Activated naive CD4-positive, alpha-beta T cell treated with anti-CD3 and anti-CD28 coated beads, Interleukin-2, amount 10 ng/mL, durations not matched to agents 7 days and 5 days (primary cell): ENCODE data around the gene NPTX1.

Experiments
- CTCF ChIA-PET: fragments of 350-600 bp; sonication (Branson Sonifier 250); formaldehyde crosslinking; loops from one replicate; lab custom pipeline; 2021; ENCODE audit warnings: antibody characterized with exemption; lab: Charles Lee
- DNase-seq: peaks from one replicate; pipeline ENCODE4 v3.0.0-alpha.2; 2020
- H3K27ac Mint-ChIP-seq: one replicate; pipeline ENCODE4 v1.8.0; 2021; ENCODE audit warnings: mild to moderate bottlenecking, moderate library complexity, mixed read lengths
- H3K27me3 Mint-ChIP-seq: one replicate; pipeline ENCODE4 v1.8.0; 2021; ENCODE audit warnings: mild to moderate bottlenecking, mixed read lengths
- H3K36me3 Mint-ChIP-seq: one replicate; pipeline ENCODE4 v1.8.0; 2021; ENCODE audit warnings: mixed read lengths
- H3K4me1 Mint-ChIP-seq: one replicate; pipeline ENCODE4 v1.8.0; 2021; ENCODE audit warnings: mixed read lengths
- H3K4me3 Mint-ChIP-seq: one replicate; pipeline ENCODE4 v1.8.0; 2021; ENCODE audit warnings: mild to moderate bottlenecking, moderate library complexity, mixed read lengths
- H3K9me3 Mint-ChIP-seq: one replicate; pipeline ENCODE4 v1.8.0; 2021; ENCODE audit warnings: mixed read lengths

The NPTX1 gene

DNA sequence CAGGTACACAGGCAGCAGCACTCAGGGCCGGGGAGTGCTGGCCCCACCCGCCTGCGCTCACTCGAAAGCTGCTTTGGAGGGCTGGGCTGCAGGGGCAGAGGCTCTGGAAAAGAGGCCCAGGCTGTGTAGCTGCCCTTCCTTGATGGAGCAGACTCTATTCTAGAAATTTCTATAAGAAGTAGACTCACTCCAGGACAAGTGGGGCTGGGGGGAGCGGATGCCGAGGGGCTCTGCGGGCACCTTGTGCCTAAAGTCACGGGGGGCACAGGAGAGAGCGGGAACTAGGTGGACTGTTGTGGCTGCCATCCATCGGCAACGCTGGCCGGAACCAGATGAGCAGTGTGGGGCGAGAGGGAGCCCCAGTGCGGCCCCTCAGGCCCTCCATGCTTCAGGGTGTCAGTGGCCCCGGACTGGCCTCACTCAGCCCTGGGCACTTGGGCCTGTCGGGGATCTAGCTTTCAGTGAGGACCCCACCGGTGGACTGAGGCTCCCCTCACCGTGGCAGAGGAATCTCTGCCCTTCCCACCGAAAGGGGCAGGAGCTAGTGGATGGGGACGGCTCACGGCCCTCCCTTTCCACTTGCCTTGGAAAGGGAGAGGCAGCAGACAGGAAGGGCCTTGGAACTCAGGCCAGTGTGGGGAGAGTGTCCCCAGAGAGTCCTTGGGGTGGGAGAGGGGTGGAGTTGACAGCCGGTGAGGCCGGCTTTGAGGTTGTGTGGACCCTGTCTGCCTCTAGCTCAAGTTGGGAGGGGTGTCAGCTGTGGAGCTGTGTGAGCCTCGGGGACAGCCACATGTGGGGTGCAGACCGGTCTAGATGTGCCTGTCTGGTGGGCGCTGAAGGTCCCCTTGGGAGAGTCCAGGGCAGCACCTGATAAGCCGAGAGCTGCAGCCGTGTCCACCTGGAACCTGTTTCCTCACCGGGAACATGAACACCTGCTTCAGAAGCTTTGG lies 44.9 kb downstream of the NPTX1 start:
- H3K27ac Mint-ChIP-seq, result no peak overlapping the region
- H3K9me3 Mint-ChIP-seq, result no peaks in the 10 kb centered on the region
- no peak for DNase-seq
- no peaks in the 10 kb centered on the region for H3K36me3 Mint-ChIP-seq
- CTCF ChIA-PET, result interaction anchor here (1.1 kb wide), 1 partner anchor 144 kb away, joined by 4 read pairs; no protein-coding TSS in a partner anchor
- H3K27me3 Mint-ChIP-seq, result peaks cover 6% of the 10 kb centered on the region
- no peak overlapping the region for H3K4me3 Mint-ChIP-seq
- peaks cover 4% of the 10 kb centered on the region for H3K4me1 Mint-ChIP-seq

- peaks cover 11% of the 10 kb centered on the region for H3K27me3 Mint-ChIP-seq
- H3K4me3 Mint-ChIP-seq, result no peak overlapping the region
- no peak overlapping the region for H3K27ac Mint-ChIP-seq
- no peaks in the 10 kb centered on the region for H3K9me3 Mint-ChIP-seq
- peaks cover 10% of the 10 kb centered on the region for H3K4me1 Mint-ChIP-seq
- no peak for DNase-seq
- H3K36me3 Mint-ChIP-seq, result no peaks in the 10 kb centered on the region
- CTCF ChIA-PET, result interaction anchor here (1.2 kb wide), 1 partner anchor 539 kb away, joined by 4 read pairs; no protein-coding TSS in a partner anchor
Measured at GRCh38 chr17:80430446-80431245, 45.8 kb downstream of the NPTX1 start.

DNA sequence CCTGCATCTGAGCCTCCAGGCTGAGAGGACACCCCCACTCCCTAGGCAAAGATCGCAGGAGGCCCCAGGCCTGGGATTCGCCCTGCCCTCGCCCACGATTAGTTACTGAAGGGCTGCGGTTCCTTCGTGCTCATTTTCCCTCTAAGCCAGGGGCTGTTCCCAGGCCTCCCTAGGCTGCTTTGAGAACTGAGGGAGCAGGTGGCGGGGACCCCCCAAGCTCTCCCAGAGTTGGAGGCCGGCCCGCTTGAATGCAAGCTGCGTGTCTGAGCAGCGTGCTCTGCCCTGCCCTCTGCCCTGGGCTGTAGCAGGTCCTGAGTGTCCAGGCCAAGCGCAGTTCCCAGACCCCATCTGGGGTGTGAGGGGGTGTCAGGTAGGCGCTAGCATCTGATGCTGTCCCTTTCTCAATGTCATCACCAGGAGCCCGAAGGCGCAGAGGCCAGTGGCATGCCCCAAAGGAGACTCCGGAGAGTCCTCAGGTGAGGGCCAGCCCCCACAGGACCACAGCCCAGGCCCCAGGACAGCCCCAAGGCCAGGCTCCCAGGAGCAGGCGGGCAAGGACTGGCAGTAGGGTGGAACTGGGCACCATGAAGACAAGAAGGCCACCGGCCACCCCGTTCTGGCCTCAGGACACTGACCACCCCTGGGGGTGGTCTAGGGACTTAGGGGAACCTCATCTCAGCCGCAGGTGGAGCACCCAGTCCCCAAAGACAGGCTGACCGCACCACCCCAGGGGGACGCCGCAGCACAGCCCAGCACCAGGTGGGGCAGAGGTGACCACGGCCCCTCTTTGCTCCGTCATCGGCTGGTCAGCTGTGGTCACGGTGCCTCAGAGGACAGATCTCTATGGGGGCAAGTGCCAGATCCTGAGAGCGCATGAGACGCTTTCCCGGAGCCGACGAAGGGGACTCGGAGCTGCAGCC lies 46.8 kb downstream of the NPTX1 start:
- Mint-ChIP-seq H3K9me3 (no peaks in the 10 kb centered on the region), H3K4me3 (no peak overlapping the region), H3K27me3 (peaks cover 21% of the 10 kb centered on the region), H3K36me3 (no peaks in the 10 kb centered on the region), H3K4me1 (peaks cover 14% of the 10 kb centered on the region), H3K27ac (no peak overlapping the region)
- CTCF ChIA-PET, result interaction anchor here (0.6 to 1.2 kb wide), 2 partner anchors 325 to 540 kb away, joined by 3 to 4 read pairs; no protein-coding TSS in a partner anchor
- no peak for DNase-seq

DNA sequence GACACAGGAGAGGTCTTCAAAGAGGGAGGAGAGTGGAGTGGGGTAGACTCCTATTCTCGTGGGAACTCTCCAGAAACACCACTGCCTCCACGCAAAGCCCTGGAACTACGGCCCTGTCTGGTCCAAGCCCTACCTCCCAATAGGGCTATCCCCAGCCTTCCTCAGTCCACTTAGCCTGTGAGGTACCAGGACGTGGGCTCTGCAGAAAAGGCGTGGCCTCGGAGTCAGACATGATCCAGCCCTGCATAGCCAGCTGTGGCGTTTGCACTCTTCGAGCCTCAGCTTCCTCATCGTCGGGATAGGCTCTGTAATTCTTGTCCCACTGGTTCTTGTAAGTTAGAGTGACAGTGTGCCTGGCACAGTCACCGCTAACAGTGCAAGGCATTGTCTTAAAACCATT lies 47.6 kb downstream of the NPTX1 start:
- Mint-ChIP-seq H3K27ac (no peak overlapping the region), H3K27me3 (peaks cover 21% of the 10 kb centered on the region), H3K9me3 (no peaks in the 10 kb centered on the region), H3K36me3 (no peaks in the 10 kb centered on the region), H3K4me3 (no peak overlapping the region), H3K4me1 (peaks cover 20% of the 10 kb centered on the region)
- CTCF ChIA-PET, result interaction anchor here (0.6 to 3.5 kb wide), 5 partner anchors 147 to 541 kb away, joined by 3 to 42 read pairs (median 11); partner anchors contain the start of gene GAA
- no peak for DNase-seq

GRCh38 chr17:80428363-80428762 lies 48.0 kb downstream of the NPTX1 start:
- DNase-seq, result no peak
- Mint-ChIP-seq H3K36me3 (no peaks in the 10 kb centered on the region), H3K4me3 (no peak overlapping the region), H3K27ac (no peak overlapping the region), H3K9me3 (no peaks in the 10 kb centered on the region), H3K4me1 (peaks cover 21% of the 10 kb centered on the region), H3K27me3 (peaks cover 21% of the 10 kb centered on the region)
- CTCF ChIA-PET, result interaction anchor here (1.1 to 3.5 kb wide), 10 partner anchors 15 to 673 kb away, joined by 3 to 42 read pairs (median 8); partner anchors contain the start of gene GAA

- H3K4me1 Mint-ChIP-seq, result peaks cover 21% of the 10 kb centered on the region
- H3K4me3 Mint-ChIP-seq, result no peak overlapping the region
- no peaks in the 10 kb centered on the region for H3K36me3 Mint-ChIP-seq
- H3K27me3 Mint-ChIP-seq, result peaks cover 21% of the 10 kb centered on the region
- H3K27ac Mint-ChIP-seq, result no peak overlapping the region
- CTCF ChIA-PET, result interaction anchor here (0.6 to 3.5 kb wide), 26 partner anchors 12 to 674 kb away, joined by 3 to 42 read pairs (median 4); partner anchors contain the start of gene GAA
- no peak for DNase-seq
- H3K9me3 Mint-ChIP-seq, result no peaks in the 10 kb centered on the region
Measured at GRCh38 chr17:80427366-80428282, 48.8 kb downstream of the NPTX1 start.

GRCh38 chr17:80426671-80427326 lies 49.6 kb downstream of the NPTX1 start:
- CTCF ChIA-PET, result interaction anchor here (0.6 to 3.5 kb wide), 23 partner anchors 11 to 675 kb away, joined by 3 to 42 read pairs (median 4); no protein-coding TSS in a partner anchor
- Mint-ChIP-seq H3K4me1 (peaks cover 21% of the 10 kb centered on the region), H3K27me3 (peaks cover 21% of the 10 kb centered on the region), H3K27ac (no peak overlapping the region), H3K9me3 (no peaks in the 10 kb centered on the region), H3K4me3 (no peak overlapping the region), H3K36me3 (no peaks in the 10 kb centered on the region)
- peak; percentile 90 for DNase-seq

DNA sequence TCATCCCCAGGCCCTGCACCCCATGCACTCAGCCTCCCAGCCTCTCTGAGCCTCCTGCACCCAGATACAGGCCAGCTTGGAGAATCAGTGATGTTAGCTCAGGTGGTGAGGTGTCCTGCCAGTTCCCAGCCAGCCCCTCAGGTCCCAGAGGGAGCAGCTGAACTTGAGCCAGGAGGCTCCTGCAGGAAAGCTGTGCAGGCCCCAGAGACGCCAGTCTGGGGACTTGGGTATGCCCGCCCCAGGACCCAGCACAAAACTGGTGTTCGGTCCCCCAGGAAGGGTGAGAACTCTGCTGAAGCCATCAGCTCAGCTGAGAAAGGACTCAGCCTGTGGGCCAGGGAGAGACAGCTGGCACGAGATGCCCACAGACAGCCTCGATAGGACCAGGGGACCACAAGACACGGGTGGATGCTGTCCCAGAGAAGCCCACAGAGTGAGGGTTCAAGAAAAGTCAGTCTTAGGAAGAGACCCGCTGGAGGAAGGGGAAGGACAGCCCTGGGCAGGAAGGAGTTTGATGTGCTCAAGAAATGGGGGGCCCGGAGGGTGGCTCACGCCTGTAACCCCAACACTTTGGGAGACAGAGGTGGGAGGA lies 50.5 kb downstream of the NPTX1 start:
- CTCF ChIA-PET, result interaction anchor here (1.0 to 3.5 kb wide), 7 partner anchors 12 to 559 kb away, joined by 3 to 33 read pairs (median 5); no protein-coding TSS in a partner anchor
- no peak overlapping the region for H3K27ac Mint-ChIP-seq
- no peak for DNase-seq
- no peak overlapping the region for H3K4me3 Mint-ChIP-seq
- peaks cover 21% of the 10 kb centered on the region for H3K27me3 Mint-ChIP-seq
- H3K4me1 Mint-ChIP-seq, result peaks cover 21% of the 10 kb centered on the region
- no peaks in the 10 kb centered on the region for H3K36me3 Mint-ChIP-seq
- no peaks in the 10 kb centered on the region for H3K9me3 Mint-ChIP-seq

- CTCF ChIA-PET, result interaction anchor here (0.7 to 3.5 kb wide), 9 partner anchors 13 to 559 kb away, joined by 3 to 33 read pairs (median 4); no protein-coding TSS in a partner anchor
- DNase-seq, result no peak
- H3K36me3 Mint-ChIP-seq, result no peaks in the 10 kb centered on the region
Measured at GRCh38 chr17:80424878-80425765, 51.3 kb downstream of the NPTX1 start.

GRCh38 chr17:80424261-80424660 lies 52.1 kb downstream of the NPTX1 start:
- no peak overlapping the region for H3K4me3 Mint-ChIP-seq
- no peaks in the 10 kb centered on the region for H3K9me3 Mint-ChIP-seq
- H3K4me1 Mint-ChIP-seq, result peaks cover 21% of the 10 kb centered on the region
- H3K27me3 Mint-ChIP-seq, result peaks cover 21% of the 10 kb centered on the region
- CTCF ChIA-PET, result interaction anchor here (1.1 to 2.0 kb wide), 3 partner anchors 16 to 475 kb away, joined by 3 to 5 read pairs (median 3); no protein-coding TSS in a partner anchor
- no peak for DNase-seq
- H3K36me3 Mint-ChIP-seq, result peaks cover 3% of the 10 kb centered on the region
- H3K27ac Mint-ChIP-seq, result no peak overlapping the region

More at GRCh38 chr17:80424878-80425765, 51.3 kb downstream of the NPTX1 start:
- no peaks in the 10 kb centered on the region for H3K9me3 Mint-ChIP-seq
- no peak overlapping the region for H3K4me3 Mint-ChIP-seq
- peaks cover 21% of the 10 kb centered on the region for H3K4me1 Mint-ChIP-seq
- H3K27me3 Mint-ChIP-seq, result peaks cover 21% of the 10 kb centered on the region
- H3K27ac Mint-ChIP-seq, result no peak overlapping the region
